ENCODE results near the gene WFIKKN1.

DNA sequence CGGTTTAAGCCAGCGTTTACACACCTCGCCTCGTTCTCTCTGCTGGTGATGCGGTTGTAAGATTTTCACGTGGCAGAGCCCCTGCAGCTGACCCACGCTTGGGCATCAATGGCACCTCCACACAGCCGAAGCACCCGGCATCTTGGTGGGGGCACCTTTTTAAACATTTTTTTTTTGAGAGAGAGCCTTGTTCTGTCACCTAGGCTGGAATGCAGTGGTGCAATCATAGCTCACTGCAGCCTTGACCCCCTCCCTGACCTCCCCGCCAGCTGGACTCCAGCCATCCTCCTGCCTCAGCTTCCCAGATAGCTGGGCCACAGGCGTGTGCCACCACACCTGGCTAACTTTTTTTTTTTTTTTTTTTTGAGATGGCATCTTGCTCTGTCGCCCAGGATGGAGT, 23.2 kb downstream of the WFIKKN1 start:
- TF ChIP-seq, protein P1, sequence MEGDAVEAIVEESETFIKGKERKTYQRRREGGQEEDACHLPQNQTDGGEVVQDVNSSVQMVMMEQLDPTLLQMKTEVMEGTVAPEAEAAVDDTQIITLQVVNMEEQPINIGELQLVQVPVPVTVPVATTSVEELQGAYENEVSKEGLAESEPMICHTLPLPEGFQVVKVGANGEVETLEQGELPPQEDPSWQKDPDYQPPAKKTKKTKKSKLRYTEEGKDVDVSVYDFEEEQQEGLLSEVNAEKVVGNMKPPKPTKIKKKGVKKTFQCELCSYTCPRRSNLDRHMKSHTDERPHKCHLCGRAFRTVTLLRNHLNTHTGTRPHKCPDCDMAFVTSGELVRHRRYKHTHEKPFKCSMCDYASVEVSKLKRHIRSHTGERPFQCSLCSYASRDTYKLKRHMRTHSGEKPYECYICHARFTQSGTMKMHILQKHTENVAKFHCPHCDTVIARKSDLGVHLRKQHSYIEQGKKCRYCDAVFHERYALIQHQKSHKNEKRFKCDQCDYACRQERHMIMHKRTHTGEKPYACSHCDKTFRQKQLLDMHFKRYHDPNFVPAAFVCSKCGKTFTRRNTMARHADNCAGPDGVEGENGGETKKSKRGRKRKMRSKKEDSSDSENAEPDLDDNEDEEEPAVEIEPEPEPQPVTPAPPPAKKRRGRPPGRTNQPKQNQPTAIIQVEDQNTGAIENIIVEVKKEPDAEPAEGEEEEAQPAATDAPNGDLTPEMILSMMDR (IDR thresholded peaks at IDR 0.05 in 8 of 11, conservative IDR thresholded peaks at IDR 0.05 in 3 of 11) = no peak
- TF ChIP-seq POLR2A (IDR thresholded peaks at IDR 0.05) (no peak), POLR2AphosphoS5 (IDR thresholded peaks at IDR 0.05) (no peak)

Measured in spleen (tissue), 7 donors.